Measurements from ENCODE around the gene CHRNB1.

CHRNB1 gene

GRCh38 chr17:7444682-7445618, at the start of gene CHRNB1:
TSS of gene CHRNB1 (plus strand) at chr17:7445061. CDS start at chr17:7445128, 67 bp downstream.
- FAIRE-seq: no peak
- peak; percentile 47 for DNase-seq (ENCODE audit: low spot score)

GRCh38 chr17:7396147-7396546, 48.7 kb upstream of the CHRNB1 start:
- DNase-seq (ENCODE audit: low spot score) (no peak), FAIRE-seq (no peak)

GRCh38 chr17:7398612-7399011, 46.2 kb upstream of the CHRNB1 start:
- FAIRE-seq (no peak), DNase-seq (ENCODE audit: low spot score) (no peak)

GRCh38 chr17:7403043-7403726, 41.7 kb upstream of the CHRNB1 start:
- DNase-seq (ENCODE audit: low spot score) (no peak), FAIRE-seq (no peak)

- peak; percentile 56 for DNase-seq (ENCODE audit: low spot score)
Observed at GRCh38 chr17:7403727-7403976, 41.2 kb upstream of the CHRNB1 start.

GRCh38 chr17:7403977-7404736, 40.7 kb upstream of the CHRNB1 start, which contains the start of gene TMEM256:
TSS of gene TMEM256 (minus strand) at chr17:7404097. CDS start at chr17:7404084, 13 bp downstream.
- FAIRE-seq (peak; percentile 61), DNase-seq (ENCODE audit: low spot score) (peak; percentile 89)

More at GRCh38 chr17:7403727-7403976, 41.2 kb upstream of the CHRNB1 start:
- FAIRE-seq: no peak

GRCh38 chr17:7404737-7405349, 40.0 kb upstream of the CHRNB1 start:
- FAIRE-seq (no peak), DNase-seq (ENCODE audit: low spot score) (peak; percentile 66)

GRCh38 chr17:7405350-7406234, 39.3 kb upstream of the CHRNB1 start:
- DNase-seq (ENCODE audit: low spot score) (peak; percentile 25), FAIRE-seq (no peak)

- FAIRE-seq (no peak), DNase-seq (ENCODE audit: low spot score) (no peak)
Observed at GRCh38 chr17:7406235-7406825, 38.5 kb upstream of the CHRNB1 start.

GRCh38 chr17:7407082-7407481, 37.8 kb upstream of the CHRNB1 start:
- DNase-seq (ENCODE audit: low spot score) (no peak), FAIRE-seq (no peak)

GRCh38 chr17:7407485-7408251, 37.2 kb upstream of the CHRNB1 start, which contains the start of gene NLGN2:
TSS of gene NLGN2 (plus strand) at chr17:7407845. CDS start at chr17:7408256, 411 bp downstream.
- DNase-seq (ENCODE audit: low spot score): no peak
- no peak for FAIRE-seq

GRCh38 chr17:7408252-7408727, 36.6 kb upstream of the CHRNB1 start:
- no peak for DNase-seq (ENCODE audit: low spot score)
- no peak for FAIRE-seq

- FAIRE-seq: no peak
Observed at GRCh38 chr17:7408863-7409262, 36.0 kb upstream of the CHRNB1 start.

GRCh38 chr17:7409716-7410115, 35.1 kb upstream of the CHRNB1 start:
- DNase-seq (ENCODE audit: low spot score): no peak
- no peak for FAIRE-seq

More at GRCh38 chr17:7408863-7409262, 36.0 kb upstream of the CHRNB1 start:
- DNase-seq (ENCODE audit: low spot score): no peak

GRCh38 chr17:7410634-7411426, 34.0 kb upstream of the CHRNB1 start:
- DNase-seq (ENCODE audit: low spot score) (no peak), FAIRE-seq (no peak)

GRCh38 chr17:7411427-7411750, 33.5 kb upstream of the CHRNB1 start:
- FAIRE-seq (no peak), DNase-seq (ENCODE audit: low spot score) (no peak)

GRCh38 chr17:7413346-7413985, 31.4 kb upstream of the CHRNB1 start:
- DNase-seq (ENCODE audit: low spot score) (no peak), FAIRE-seq (no peak)

- no peak for DNase-seq (ENCODE audit: low spot score)
- no peak for FAIRE-seq
Observed at GRCh38 chr17:7414837-7415236, 30.0 kb upstream of the CHRNB1 start.

All from urothelium cell line (cell line).